ENCODE data around the gene MYH13.

MYH13 gene

GRCh38 chr17:10332515-10332914 is 40.3 kb downstream of the MYH13 start:
- no peak overlapping the region for H3K4me3 ChIP-seq (ENCODE audit: low read depth, low read length)
- TF ChIP-seq, protein P1, sequence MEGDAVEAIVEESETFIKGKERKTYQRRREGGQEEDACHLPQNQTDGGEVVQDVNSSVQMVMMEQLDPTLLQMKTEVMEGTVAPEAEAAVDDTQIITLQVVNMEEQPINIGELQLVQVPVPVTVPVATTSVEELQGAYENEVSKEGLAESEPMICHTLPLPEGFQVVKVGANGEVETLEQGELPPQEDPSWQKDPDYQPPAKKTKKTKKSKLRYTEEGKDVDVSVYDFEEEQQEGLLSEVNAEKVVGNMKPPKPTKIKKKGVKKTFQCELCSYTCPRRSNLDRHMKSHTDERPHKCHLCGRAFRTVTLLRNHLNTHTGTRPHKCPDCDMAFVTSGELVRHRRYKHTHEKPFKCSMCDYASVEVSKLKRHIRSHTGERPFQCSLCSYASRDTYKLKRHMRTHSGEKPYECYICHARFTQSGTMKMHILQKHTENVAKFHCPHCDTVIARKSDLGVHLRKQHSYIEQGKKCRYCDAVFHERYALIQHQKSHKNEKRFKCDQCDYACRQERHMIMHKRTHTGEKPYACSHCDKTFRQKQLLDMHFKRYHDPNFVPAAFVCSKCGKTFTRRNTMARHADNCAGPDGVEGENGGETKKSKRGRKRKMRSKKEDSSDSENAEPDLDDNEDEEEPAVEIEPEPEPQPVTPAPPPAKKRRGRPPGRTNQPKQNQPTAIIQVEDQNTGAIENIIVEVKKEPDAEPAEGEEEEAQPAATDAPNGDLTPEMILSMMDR (IDR thresholded peaks at IDR 0.05; ENCODE audit: borderline replicate concordance, insufficient read depth, low read depth, low read length) = no peak

DNA sequence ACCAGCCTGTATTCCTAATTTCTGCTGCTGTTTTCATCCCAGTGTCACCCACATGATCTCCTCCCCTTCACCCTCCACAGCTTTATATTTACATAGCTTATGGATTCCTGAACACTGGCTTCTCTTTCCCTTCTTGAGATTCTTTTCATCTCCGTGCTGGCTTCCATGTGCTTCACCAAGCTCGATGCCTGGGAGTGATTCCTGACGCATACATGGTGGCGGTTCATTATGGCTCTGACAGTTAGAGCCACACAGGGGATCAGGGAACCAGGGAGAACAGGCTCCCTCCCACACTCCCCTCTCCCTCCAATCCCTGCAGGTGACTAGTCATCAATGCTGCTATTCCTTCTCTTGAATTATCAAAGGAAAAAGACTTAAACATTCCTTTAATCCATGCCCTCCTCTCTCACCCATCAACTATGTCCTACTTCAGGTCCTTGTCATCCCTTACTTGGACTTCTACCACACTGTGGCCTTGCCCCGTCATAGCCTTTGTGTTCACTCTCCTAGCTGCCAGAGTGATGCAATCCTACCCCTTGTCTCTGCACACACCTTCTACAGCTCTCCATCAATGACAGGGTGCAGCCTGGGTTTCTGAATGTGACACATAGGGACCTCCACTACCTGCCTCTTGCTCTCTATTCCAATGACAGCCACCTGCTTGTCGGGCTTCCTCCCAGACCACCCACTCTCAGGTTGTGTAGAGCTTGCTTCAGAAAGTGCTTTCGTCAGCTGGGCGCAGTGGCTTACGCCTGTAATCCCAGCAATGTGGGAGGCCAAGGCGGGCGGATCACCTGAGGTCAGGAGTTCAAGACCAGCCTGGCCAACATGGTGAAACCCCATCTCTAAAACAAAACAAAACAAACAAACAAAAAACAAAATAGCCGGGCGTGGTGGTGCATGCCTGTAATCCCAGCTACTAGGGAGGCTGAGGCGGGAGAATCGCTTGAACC is 43.6 kb downstream of the MYH13 start:
- TF ChIP-seq, protein P1 (IDR thresholded peaks at IDR 0.05; ENCODE audit: borderline replicate concordance, insufficient read depth, low read depth, low read length) = no peak

GRCh38 chr17:10328206-10328605 is 44.6 kb downstream of the MYH13 start:
- no peak overlapping the region for H3K4me3 ChIP-seq (ENCODE audit: low read depth, low read length)
- TF ChIP-seq, protein P1 (IDR thresholded peaks at IDR 0.05; ENCODE audit: borderline replicate concordance, insufficient read depth, low read depth, low read length) = no peak

More for the DNA sequence above, 43.6 kb downstream of the MYH13 start:
- no peak overlapping the region for H3K4me3 ChIP-seq (ENCODE audit: low read depth, low read length)

DNA sequence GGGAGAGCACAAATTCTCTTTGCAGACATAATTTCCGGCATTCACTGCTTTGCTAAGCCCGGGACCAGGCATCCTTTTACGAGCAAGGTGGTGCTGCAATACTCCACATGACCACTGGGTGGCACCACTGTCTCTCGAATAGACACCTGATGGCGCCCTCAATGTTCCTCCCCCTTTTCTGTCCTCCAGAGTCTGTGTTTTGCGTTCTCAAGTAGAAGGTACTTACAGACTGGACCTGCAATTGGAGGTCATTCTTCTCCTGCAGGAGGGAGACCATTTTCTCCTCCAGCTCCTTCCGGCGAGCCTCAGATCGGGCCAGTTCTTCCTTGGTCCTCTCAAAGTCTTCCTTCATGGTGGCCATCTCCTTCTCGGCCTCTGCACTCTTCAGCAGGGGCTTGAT is 45.2 kb downstream of the MYH13 start:
- H3K4me3 ChIP-seq (ENCODE audit: low read depth, low read length) = no peak overlapping the region
- TF ChIP-seq, protein P1 (IDR thresholded peaks at IDR 0.05; ENCODE audit: borderline replicate concordance, insufficient read depth, low read depth, low read length) = peak; percentile 89

- TF ChIP-seq, protein P1 (IDR thresholded peaks at IDR 0.05; ENCODE audit: borderline replicate concordance, insufficient read depth, low read depth, low read length) = no peak
- no peak overlapping the region for H3K4me3 ChIP-seq (ENCODE audit: low read depth, low read length)
These were observed 47.6 kb downstream of the MYH13 start for GRCh38 chr17:10325031-10325695.

DNA sequence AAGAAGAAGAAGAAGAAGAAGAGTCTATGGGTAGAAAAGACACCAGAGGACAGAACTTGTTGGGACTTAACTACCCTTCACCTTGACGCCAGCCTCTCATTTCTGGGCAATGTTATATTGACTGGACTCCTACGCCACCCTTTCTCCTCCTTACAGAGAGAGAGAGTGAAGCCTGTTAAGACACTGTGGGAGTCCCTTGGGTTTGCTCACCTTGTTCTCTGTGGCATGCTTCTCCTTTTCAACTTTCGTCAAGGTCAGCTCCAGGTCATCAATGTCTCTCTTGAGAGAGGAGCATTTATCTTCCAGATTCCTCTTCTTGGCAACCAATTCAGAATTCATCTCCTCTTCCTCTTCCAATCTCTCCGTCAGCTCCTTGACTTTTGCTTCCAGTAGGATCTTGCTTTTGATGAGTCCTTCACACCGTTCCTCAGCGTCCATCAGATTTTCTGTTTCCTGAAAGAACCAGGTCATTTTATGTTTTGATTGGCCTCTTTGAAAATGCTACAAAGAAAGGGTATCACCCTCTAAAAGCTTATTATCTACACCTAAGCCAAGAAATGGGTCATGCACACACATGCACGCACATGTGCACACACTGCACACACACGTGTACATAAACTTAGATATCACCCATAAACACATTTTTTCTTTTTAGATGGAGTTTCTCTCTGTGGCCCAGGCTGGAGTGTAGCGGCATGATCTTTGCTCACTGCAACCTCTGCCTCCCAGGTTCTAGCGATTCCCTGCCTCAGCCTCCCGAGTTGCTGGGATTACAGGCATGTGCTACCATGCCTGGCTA is 48.8 kb downstream of the MYH13 start:
- H3K4me3 ChIP-seq (ENCODE audit: low read depth, low read length) = no peak overlapping the region
- TF ChIP-seq, protein P1 (IDR thresholded peaks at IDR 0.05; ENCODE audit: borderline replicate concordance, insufficient read depth, low read depth, low read length) = no peak
